Superior temporal gyrus (tissue), 1 donor: Measurements from ENCODE around the gene TECPR1.

Source experiments
- DNase-seq: peaks from one replicate; pipeline ENCODE4 v3.0.0-alpha.2; 2016; ENCODE audit errors: extremely low spot score

The TECPR1 gene

DNA sequence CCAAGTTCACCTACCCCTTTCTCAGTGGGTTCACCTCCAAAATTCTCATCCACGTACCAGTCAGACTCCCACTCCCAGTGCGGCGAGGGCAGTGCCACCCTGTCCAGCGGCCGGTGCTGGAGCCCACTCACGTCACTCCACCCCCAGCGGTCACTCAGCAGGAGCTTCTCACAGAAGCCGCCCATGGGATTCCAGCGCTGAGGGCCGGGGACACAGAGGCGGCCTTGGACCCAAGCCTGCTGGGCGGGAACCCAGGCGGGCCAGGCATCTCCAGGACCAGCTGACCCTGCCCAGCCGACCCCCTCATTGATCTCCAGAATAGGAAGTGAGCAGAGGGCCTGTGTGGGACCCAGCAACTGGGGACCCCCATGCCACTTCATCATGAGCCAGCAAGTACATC lies 7.2 kb downstream of the TECPR1 start:
- DNase-seq = no peak

DNA sequence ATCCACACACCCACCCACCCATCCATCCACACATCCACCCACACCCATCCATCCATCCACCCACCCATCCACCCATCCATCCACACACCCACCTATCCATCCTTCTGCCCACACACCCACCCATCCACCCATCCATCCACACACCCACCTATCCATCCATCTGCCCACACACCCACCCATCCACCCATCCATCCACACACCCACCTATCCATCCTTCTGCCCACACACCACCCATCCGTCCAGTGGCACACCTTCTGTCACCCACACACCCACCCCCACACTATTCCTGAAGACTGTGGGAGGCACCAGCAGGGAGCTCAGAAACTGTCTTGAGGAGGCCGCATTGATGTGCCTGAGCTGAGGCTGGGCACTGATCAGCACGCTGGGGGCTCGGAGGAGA lies 9.1 kb downstream of the TECPR1 start:
- no peak for DNase-seq

DNA sequence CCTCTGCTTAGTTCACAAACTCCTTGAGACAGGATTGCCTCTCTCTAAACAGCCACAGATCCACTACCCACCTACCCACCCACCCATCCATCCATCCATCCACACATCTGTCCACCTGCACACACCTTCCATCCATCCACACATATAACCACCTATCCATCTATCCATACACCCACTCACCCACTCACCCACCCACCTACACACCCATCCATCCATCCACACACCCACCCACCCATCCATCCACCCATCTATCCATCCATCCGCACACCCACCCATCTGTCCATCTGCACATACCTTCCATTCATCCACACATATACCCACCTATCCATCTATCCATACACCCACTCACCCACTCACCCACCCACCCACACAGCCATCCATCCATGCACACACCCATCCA lies 9.7 kb downstream of the TECPR1 start:
- no peak for DNase-seq

- DNase-seq = no peak
Measured at GRCh38 chr7:98241674-98242241, 10.3 kb downstream of the TECPR1 start.

- DNase-seq = peak; percentile 45
Measured at GRCh38 chr7:98240961-98241673, 10.9 kb downstream of the TECPR1 start.

GRCh38 chr7:98238976-98239375 lies 13.1 kb downstream of the TECPR1 start:
- DNase-seq = no peak

GRCh38 chr7:98238076-98238475 lies 14.0 kb downstream of the TECPR1 start:
- DNase-seq = no peak

GRCh38 chr7:98236355-98237185 lies 15.5 kb downstream of the TECPR1 start:
- no peak for DNase-seq

DNA sequence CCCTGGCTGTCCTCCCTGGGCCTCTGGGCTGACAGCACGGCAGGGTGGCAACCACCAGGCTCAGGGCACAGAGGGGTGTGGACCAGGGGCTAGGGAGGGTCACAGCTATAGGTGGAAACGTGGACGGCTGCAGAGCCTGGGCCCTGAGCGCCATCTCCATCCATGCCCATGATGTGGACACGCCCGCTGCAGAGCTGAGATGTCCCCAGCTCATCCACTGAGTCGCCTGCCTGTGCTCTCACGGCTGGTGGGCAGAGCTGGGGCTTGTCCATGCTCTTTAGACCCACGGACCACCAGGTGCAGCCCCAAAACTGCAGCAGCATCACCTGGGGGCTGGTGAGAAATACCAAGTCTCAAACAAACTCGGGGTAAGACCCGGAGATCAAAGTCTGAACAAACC lies 16.1 kb downstream of the TECPR1 start:
- no peak for DNase-seq

GRCh38 chr7:98234429-98235147 lies 17.4 kb downstream of the TECPR1 start:
- no peak for DNase-seq

DNA sequence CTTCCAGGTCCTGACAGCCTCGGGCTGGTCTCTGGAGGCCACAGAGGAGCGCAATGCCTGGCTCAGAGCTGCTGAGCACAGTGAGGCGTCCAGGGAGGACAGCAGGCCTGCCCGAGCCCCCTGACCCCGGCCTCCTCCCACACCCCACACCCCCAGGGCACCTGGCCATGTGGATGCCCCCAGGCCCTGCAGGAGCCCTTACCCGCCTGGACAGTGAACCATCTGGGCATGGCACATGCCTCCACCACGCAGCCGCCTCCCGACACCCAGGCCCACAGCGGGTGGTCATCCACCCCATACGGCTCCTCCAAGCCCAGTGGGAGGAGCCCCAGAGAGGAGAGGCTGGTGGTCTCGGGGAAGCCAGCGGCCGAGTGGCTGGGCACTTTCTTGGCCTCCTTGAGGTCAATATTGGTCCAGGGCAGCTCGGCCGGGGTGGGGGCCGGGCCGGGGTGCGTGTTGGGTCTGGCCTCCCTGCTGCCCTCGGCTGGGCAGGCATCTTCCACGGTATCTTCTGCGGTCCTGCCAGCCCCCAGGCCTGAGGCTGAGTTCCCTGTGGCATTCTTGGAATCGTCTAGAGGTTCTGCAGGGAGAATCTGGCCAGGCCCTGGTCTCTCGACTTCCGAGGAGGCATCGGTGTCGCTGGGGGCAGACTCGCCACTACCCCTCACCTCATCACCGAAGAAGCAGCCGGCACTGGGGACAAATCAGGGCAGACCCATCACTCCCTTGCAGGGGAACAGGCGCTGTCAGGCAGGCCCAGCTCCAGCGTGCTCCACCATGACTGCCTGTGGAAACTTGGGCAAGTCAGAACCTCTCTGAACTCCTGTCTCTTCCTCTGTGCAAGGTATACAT lies 18.6 kb downstream of the TECPR1 start:
- no peak for DNase-seq

DNA sequence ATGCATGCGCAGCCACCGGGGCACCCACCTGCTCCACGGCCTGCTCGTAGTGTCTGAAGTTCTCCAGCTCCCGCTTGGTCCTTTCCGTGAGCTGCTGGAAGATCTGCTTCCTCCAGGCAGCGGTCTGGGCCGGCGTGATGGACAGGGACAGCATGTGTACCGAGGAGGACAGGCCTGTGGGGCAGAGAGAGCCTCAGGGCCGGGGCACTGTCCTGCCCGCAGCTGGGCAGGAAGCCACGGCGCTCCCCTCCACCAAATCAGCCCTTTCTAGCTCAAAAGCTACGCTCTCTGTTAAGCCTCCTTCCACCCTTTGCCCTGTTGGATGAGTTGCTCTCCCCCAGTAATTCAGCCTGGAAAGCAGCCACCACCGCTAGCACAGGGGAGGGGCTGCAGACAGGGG lies 19.2 kb downstream of the TECPR1 start:
- no peak for DNase-seq

DNA sequence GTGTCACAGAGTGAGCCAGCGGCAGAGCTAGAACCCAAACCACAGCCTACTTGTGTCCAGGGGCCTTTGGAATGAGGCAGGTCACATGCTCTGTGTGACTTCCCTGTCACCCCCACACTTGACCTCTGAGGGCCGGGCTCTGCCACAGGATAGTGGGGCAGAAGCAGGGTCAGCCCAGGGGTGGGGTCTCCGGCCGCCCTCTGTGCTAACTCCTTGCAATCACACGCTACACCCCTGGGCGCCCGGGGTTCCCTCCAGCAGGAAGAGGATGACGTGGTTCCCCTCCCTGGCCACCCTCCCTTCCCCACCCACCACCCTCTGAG lies 19.8 kb downstream of the TECPR1 start:
- DNase-seq = no peak

GRCh38 chr7:98231493-98232262 lies 20.4 kb downstream of the TECPR1 start:
- no peak for DNase-seq

- DNase-seq = no peak
Measured at GRCh38 chr7:98230746-98231471, 21.1 kb downstream of the TECPR1 start.

DNA sequence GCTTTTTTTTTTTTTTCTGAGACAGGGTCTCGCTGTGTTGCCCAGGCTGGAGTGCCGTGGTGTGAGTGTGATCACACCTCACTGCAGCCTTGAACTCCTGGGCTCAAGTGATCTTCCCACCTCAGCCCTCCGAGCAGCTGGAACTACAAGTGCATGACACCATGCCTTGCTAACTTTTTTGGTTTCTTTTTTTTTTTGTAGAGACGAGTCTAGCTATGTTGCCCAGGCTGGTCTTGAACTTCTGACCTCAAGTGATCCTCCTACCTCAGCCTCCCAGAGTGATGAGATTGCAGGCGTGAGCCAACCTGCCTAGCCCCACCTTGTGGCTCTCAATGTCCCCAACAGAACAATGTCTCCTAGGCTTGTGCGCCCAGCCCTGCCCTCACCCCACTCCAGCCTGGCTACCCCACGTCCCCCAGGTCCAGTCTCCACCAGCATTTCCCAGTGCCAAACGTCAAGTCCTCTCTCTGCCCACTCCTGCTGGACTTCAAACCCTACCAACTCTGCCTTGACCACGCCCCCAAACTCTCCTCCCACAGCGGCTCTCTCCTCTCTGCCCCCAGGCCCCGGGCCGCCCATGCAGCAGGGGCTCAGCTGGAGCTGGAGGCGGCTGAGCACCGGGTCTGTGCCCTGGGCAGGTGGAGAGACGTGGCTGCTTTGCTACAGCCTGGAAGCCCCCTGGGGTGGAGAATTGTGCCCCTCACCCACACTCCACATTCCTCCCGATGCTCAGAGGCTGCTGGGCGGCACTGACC lies 21.9 kb downstream of the TECPR1 start:
- no peak for DNase-seq

GRCh38 chr7:98229441-98229840 lies 22.6 kb downstream of the TECPR1 start:
- no peak for DNase-seq

- DNase-seq = no peak
Measured at GRCh38 chr7:98228801-98229200, 23.2 kb downstream of the TECPR1 start.

GRCh38 chr7:98227939-98228338 lies 24.1 kb downstream of the TECPR1 start:
- DNase-seq = no peak
